Right lobe of liver (tissue), 4 donors: ENCODE data around the gene APLN.

Source experiments
- POLR2A ChIP-seq: fragments of 450-650 bp; IDR thresholded peaks from one replicate; pipeline ENCODE4 v1.6.1; 2017; ENCODE audit warnings: antibody characterized with exemption, mild to moderate bottlenecking
- TF ChIP-seq, protein P1 (sequence below), 4 donors: fragments of 200-600 bp in 3 of 4; fragments of 450-650 bp in 1 of 4; IDR thresholded peaks; one replicate each; pipeline versions ENCODE4 v1.5.1 to v1.8.0; 2016 to 2022; ENCODE audit warnings: antibody characterized with exemption in 4 of 4, mild to moderate bottlenecking in 2 of 4
- donor health status: DM: no; HTN: no; CAD: no.
- donor health status: DM: no; HTN: no; CAD: no.
- donor health status: DM: no; HTN: yes; CAD: no.

DNA sequence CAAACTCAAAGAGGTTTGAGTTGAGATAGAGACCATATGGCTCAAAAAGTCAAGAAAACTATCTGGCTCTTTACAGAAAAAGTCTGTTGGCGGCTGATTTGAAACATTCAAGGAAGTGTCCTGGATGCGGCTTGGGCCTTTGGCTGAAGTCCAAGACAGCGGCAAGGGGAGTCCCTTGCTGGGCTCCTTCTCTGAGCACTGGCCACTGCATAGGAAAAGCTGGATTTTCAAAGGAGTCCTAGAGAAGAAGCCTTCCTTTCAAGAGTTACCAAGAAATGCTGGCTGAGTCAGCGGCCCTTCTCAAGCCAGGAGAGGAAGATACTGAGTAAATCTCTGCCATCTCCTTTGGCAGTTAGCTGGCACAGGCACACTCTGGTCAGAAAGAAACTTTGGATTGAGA lies 12.1 kb downstream of the APLN start:
- TF ChIP-seq, protein P1, sequence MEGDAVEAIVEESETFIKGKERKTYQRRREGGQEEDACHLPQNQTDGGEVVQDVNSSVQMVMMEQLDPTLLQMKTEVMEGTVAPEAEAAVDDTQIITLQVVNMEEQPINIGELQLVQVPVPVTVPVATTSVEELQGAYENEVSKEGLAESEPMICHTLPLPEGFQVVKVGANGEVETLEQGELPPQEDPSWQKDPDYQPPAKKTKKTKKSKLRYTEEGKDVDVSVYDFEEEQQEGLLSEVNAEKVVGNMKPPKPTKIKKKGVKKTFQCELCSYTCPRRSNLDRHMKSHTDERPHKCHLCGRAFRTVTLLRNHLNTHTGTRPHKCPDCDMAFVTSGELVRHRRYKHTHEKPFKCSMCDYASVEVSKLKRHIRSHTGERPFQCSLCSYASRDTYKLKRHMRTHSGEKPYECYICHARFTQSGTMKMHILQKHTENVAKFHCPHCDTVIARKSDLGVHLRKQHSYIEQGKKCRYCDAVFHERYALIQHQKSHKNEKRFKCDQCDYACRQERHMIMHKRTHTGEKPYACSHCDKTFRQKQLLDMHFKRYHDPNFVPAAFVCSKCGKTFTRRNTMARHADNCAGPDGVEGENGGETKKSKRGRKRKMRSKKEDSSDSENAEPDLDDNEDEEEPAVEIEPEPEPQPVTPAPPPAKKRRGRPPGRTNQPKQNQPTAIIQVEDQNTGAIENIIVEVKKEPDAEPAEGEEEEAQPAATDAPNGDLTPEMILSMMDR (IDR thresholded peaks at IDR 0.05) = no peak
- no peak for TF ChIP-seq POLR2A
